ENCODE data around the gene PTF1A.

PTF1A gene

DNA sequence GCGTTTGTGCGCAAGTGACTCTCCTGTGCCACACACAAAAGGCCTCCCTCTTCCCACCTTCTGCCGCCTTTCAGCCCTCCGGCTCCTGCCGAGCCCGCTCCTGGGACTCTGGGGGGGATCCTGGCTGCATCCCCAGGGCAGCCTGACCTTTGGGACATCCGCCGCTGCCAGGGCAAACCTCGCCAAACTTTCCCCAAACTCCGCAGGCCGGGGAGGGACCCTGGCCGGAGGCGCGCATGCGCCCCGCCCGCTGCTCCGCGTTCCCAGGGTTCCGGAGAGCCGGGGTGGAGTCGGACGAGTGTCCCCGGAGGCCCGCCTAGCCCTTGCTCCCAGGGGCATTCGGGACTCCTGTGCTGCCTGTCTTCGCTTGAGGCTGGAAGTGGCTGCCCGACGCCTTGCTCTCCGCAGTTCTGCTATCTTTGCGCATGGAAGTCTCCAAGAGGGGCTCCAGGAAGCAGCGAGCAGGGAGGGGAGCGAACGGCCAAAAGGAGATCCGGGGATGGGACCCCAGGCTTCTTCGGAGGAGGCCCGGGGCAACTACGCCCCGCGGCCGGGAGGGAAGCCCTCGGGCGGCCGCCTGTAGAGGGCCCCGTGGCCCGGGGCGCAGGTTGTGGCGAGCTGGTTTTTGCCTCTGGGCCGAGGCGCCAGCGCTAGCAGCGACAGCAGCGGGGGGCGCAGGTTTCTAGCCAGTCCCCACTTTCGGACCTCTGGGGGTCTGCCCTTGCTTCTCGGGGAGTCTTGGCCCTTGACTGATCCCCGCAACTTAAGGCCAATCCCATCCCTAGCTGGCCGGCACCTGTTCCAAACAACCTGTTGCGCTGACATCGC lies 7.0 kb downstream of the PTF1A start:
- Histone ChIP-seq H3K4me3 (ENCODE audit: low read length) (peak overlapping the region; percentile 52), H3K9me3 (ENCODE audit: insufficient read depth, low read depth, low read length) (no peaks in the 10 kb centered on the region), H3K9ac (ENCODE audit: low read depth, low read length) (no peak overlapping the region), H3K27ac (ENCODE audit: low read depth, low read length) (no peak overlapping the region), H3K27me3 (ENCODE audit: insufficient read depth, low read length) (peaks cover 100% of the 10 kb centered on the region), H3K4me1 (ENCODE audit: insufficient read depth, low read length) (peaks cover 37% of the 10 kb centered on the region), H3K36me3 (ENCODE audit: insufficient read depth, low read length) (no peaks in the 10 kb centered on the region)
- WGBS, result under 1% methylated on average over 60 of the region's 60 CpGs

DNA sequence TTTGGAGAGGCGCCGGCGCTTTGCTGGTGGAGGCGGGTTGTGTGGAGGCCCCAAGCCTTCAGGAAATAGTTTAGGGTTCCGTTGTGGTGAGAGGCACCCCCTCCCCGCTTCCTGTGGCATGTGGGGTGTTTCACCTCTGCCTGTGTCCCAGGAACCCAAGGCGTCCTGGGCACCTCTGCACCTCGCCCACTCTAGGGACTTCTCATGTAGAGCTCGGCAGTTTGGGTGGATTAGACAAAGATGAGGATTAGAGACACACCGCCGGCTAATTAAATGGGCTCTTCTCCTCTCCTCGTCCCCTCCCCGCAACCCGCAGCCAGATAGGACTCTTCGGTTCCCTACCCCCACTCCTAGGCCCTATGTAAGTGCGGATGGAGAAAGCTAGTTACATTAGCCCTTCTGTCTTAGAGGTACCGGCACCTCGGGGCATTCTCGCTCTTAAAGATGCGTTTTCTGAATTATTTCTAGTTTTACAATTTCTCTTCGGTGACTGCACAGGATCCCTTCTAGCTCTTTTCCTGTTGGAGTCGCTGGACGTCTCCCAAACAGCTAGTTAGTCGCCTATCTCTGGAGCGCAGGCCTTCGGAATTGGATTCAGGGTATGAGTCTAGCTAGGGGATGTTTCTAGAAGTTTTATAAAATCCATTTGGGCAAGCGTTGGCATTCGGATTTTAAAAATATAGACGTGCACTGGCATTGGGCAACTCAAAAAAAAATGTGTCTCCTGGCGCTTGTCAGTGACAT lies 7.8 kb downstream of the PTF1A start:
- Histone ChIP-seq H3K9me3 (ENCODE audit: insufficient read depth, low read depth, low read length) (no peaks in the 10 kb centered on the region), H3K4me3 (ENCODE audit: low read length) (peak overlapping the region; percentile 52), H3K36me3 (ENCODE audit: insufficient read depth, low read length) (no peaks in the 10 kb centered on the region), H3K4me1 (ENCODE audit: insufficient read depth, low read length) (peaks cover 43% of the 10 kb centered on the region), H3K27ac (ENCODE audit: low read depth, low read length) (no peak overlapping the region), H3K27me3 (ENCODE audit: insufficient read depth, low read length) (peaks cover 100% of the 10 kb centered on the region), H3K9ac (ENCODE audit: low read depth, low read length) (no peak overlapping the region)
- WGBS, result 3% methylated on average over 29 of the region's 30 CpGs

DNA sequence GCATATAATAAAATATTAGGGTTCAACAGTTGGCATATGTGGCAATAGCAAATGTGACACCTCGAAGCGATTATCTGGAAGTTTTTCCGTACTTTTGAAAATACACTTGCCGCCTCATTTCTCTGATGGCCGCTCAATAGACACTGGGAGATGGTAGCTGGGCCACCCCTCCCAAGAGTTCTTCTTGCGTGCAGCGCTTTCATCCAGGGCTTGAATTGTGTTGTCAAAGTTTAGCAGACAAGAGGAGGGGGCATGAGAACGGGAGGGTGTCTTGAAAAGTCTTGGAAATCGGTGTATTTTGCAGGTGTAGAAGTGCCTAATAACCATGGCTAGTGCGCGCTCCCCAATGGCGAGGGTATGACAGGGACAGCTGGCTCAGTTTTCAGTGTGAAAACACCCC lies 8.5 kb downstream of the PTF1A start:
- Histone ChIP-seq H3K27ac (ENCODE audit: low read depth, low read length) (no peak overlapping the region), H3K36me3 (ENCODE audit: insufficient read depth, low read length) (no peaks in the 10 kb centered on the region), H3K4me3 (ENCODE audit: low read length) (no peak overlapping the region), H3K4me1 (ENCODE audit: insufficient read depth, low read length) (peaks cover 43% of the 10 kb centered on the region), H3K9ac (ENCODE audit: low read depth, low read length) (no peak overlapping the region), H3K9me3 (ENCODE audit: insufficient read depth, low read depth, low read length) (no peaks in the 10 kb centered on the region), H3K27me3 (ENCODE audit: insufficient read depth, low read length) (peaks cover 100% of the 10 kb centered on the region)
- 12% methylated on average over 12 of the region's 12 CpGs for whole genome bisulfite sequencing

DNA sequence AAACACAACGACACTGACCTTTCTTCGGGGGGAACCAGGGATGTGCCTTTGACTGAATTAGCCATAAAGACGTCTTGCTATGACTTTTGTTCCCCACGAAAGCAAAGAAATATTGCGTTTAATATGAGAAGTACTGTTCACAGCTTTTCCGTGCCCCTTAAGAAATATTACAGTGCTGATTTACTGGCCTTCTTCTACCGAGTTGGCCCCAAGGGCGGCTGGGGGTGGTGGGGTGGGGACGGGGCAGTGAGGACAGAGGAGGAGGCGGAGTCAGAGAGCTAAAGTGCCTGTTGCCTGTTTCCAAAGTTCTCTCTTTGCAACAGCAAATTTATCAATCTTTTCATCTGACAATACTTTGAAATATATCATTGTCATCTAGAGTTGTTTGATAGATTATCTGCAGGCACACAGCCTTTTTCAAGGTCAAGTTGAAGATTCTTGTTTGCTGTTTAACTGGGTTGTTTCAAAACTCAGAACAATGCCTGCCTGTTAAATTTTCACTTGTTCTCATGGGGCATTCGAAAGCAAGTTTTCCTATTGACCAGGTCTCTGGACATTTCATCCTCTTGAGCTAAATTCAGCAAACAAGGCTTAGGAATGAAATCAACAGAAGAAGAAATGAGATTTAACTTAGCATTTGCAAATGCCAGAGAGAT lies 9.0 kb downstream of the PTF1A start:
- H3K27ac ChIP-seq (ENCODE audit: low read depth, low read length), result no peak overlapping the region
- peaks cover 100% of the 10 kb centered on the region for H3K27me3 ChIP-seq (ENCODE audit: insufficient read depth, low read length)
- no peak overlapping the region for H3K9ac ChIP-seq (ENCODE audit: low read depth, low read length)
- H3K4me1 ChIP-seq (ENCODE audit: insufficient read depth, low read length), result peaks cover 41% of the 10 kb centered on the region
- no peaks in the 10 kb centered on the region for H3K36me3 ChIP-seq (ENCODE audit: insufficient read depth, low read length)
- H3K4me3 ChIP-seq (ENCODE audit: low read length), result no peak overlapping the region
- H3K9me3 ChIP-seq (ENCODE audit: insufficient read depth, low read depth, low read length), result no peaks in the 10 kb centered on the region
- WGBS, result 9% methylated on average over 11 of the region's 11 CpGs

DNA sequence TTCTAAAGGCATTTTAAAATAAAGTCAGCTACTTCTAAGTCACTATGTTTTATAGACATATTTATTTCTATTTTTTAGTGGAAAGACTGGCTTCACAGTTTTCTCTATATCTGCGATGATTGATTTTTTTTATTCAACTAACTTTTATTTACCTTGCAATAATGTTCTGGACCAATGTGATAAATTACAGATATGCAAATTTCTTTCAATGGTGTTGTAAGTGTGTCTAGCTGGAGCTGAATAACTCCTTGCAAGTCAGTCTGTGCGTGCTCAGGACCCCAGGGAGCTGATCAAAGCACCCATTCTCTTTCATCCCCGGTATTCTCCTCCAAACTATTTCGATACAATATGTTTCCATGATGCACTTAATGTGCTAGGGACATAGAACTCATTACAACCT lies 9.7 kb downstream of the PTF1A start:
- Histone ChIP-seq H3K4me3 (ENCODE audit: low read length) (no peak overlapping the region), H3K9ac (ENCODE audit: low read depth, low read length) (no peak overlapping the region), H3K27ac (ENCODE audit: low read depth, low read length) (no peak overlapping the region), H3K36me3 (ENCODE audit: insufficient read depth, low read length) (no peaks in the 10 kb centered on the region), H3K4me1 (ENCODE audit: insufficient read depth, low read length) (peaks cover 38% of the 10 kb centered on the region), H3K9me3 (ENCODE audit: insufficient read depth, low read depth, low read length) (no peaks in the 10 kb centered on the region), H3K27me3 (ENCODE audit: insufficient read depth, low read length) (peaks cover 98% of the 10 kb centered on the region)
- 19% methylated on average over 3 of the region's 4 CpGs for WGBS

DNA sequence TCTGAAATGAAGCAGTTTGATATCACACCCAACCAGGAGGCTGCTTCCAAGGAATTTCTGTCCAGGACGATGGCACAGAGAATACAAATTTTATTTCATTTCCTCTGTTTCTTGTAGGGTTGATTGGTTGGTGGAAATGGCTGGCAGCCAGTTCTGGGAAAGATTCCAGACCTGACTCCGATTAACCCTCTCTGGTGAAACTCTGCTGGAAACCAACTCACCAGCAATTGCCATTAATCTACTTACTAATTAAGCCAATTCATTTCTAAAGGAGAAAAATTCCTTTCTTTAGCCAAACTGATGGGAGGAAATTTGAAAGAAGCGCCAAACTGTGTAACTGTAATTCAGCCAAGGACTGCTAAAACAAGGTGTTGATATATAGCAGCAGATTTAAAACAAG lies 10.7 kb downstream of the PTF1A start:
- Histone ChIP-seq H3K4me3 (ENCODE audit: low read length) (no peak overlapping the region), H3K9me3 (ENCODE audit: insufficient read depth, low read depth, low read length) (no peaks in the 10 kb centered on the region), H3K27ac (ENCODE audit: low read depth, low read length) (no peak overlapping the region), H3K4me1 (ENCODE audit: insufficient read depth, low read length) (peaks cover 38% of the 10 kb centered on the region), H3K36me3 (ENCODE audit: insufficient read depth, low read length) (no peaks in the 10 kb centered on the region), H3K27me3 (ENCODE audit: insufficient read depth, low read length) (peaks cover 96% of the 10 kb centered on the region), H3K9ac (ENCODE audit: low read depth, low read length) (no peak overlapping the region)
- WGBS, result 39% methylated on average over 2 of the region's 3 CpGs

DNA sequence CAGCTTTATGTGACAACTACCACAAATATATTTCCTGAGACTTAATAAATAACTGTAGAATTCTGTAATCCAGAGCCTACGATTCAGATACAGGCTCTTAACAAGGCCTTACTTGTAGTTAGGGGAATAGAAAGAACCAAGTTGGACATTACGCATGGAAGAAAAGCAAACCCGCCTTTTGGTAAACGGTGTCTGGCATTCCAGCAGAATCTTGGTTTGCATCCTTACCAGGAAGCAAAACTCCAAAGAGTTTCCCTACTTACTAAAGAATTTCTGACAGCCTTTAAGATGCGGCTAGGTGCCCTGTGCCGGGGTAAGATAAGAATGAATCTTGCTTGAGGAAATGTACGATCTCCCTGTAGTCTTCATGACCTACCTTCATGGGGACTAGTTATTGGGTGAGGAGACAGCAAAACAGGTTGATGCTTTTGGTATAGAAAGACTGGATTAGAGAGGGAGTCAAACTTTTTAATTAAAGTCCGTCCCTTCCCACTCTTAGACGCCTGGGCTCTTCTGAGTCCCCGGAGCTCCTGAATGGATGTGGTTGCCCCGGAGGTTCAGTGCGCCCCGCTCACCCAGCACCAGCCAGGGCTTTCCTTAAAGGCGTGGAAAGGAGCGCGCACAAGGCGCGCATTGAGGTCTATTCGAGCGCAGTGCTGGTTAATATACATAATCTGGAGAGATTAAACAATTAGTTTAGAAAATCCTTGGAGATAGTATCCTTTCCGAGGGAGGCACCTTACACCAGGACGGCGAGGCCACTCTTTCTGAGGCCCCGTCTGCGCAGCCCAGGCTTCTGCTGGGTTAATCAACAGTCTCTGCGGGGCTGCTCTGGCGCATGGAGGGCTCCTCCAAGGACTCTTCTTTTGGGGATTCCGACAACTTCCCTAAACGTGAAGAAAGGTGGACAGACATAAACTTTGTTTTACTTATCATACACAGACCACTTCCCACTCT lies 11.5 kb downstream of the PTF1A start:
- Histone ChIP-seq H3K36me3 (ENCODE audit: insufficient read depth, low read length) (no peaks in the 10 kb centered on the region), H3K4me3 (ENCODE audit: low read length) (no peak overlapping the region), H3K9me3 (ENCODE audit: insufficient read depth, low read depth, low read length) (no peaks in the 10 kb centered on the region), H3K27ac (ENCODE audit: low read depth, low read length) (no peak overlapping the region), H3K27me3 (ENCODE audit: insufficient read depth, low read length) (peaks cover 91% of the 10 kb centered on the region), H3K9ac (ENCODE audit: low read depth, low read length) (no peak overlapping the region), H3K4me1 (ENCODE audit: insufficient read depth, low read length) (peaks cover 38% of the 10 kb centered on the region)
- 41% methylated on average over 29 of the region's 29 CpGs for WGBS

DNA sequence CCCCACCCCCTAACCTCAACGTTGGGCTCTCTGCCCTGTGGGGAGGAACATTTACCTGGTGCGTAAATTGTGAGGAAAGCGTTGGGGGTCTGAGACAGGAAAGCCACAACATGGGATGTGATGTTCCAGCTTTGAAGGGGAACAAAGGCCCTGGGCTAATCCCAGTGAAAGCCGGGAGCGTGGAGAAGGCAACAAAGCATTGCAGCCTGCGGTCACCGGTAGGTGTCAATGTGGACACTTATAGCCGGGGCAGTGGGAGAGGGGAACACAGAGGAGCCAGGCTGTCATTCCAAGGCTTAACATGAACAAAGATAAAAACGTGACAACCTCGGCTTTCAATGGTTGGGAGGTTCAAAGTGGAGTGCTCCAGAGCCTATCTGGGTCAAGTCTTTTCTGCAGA lies 12.7 kb downstream of the PTF1A start:
- Histone ChIP-seq H3K36me3 (ENCODE audit: insufficient read depth, low read length) (no peaks in the 10 kb centered on the region), H3K4me3 (ENCODE audit: low read length) (no peak overlapping the region), H3K27me3 (ENCODE audit: insufficient read depth, low read length) (peaks cover 86% of the 10 kb centered on the region), H3K9me3 (ENCODE audit: insufficient read depth, low read depth, low read length) (no peaks in the 10 kb centered on the region), H3K4me1 (ENCODE audit: insufficient read depth, low read length) (peaks cover 38% of the 10 kb centered on the region), H3K27ac (ENCODE audit: low read depth, low read length) (no peak overlapping the region), H3K9ac (ENCODE audit: low read depth, low read length) (no peak overlapping the region)
- WGBS, result 11% methylated on average over 10 of the region's 10 CpGs

DNA sequence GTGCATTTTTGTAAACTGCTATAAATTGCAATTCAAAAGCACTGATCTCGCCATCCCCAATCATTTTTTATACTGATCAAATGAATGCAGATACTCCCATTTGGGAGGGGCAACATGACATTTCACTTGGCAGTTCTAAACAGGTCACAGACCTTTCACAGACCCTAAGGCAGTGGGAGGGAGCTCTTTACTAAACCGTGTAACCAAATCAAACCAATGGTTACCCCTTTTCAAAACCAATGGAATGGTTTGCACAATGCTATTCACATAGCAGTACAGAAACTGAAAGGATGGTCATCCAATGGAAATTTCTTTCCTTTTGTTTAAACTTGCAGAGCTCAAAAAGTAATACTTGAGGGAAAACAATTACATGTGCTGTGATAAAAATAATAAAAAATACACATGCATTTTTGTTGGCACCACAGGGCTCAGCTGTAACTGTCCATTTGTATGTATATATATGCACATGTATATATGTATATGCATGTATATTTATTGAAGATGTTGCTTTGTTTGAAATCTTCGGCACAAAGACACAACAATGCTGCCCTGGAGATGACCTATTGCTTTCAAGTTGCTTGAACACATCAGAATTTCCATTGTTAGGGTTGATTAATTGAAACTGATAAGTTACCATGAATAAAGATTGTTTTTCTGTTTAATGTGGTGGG lies 14.0 kb downstream of the PTF1A start:
- H3K4me1 ChIP-seq (ENCODE audit: insufficient read depth, low read length), result peaks cover 25% of the 10 kb centered on the region
- H3K27me3 ChIP-seq (ENCODE audit: insufficient read depth, low read length), result peaks cover 72% of the 10 kb centered on the region
- no peak overlapping the region for H3K9ac ChIP-seq (ENCODE audit: low read depth, low read length)
- H3K9me3 ChIP-seq (ENCODE audit: insufficient read depth, low read depth, low read length), result no peaks in the 10 kb centered on the region
- H3K4me3 ChIP-seq (ENCODE audit: low read length), result no peak overlapping the region
- 72% methylated on average over 3 of the region's 3 CpGs for WGBS
- H3K27ac ChIP-seq (ENCODE audit: low read depth, low read length), result no peak overlapping the region
- H3K36me3 ChIP-seq (ENCODE audit: insufficient read depth, low read length), result no peaks in the 10 kb centered on the region

DNA sequence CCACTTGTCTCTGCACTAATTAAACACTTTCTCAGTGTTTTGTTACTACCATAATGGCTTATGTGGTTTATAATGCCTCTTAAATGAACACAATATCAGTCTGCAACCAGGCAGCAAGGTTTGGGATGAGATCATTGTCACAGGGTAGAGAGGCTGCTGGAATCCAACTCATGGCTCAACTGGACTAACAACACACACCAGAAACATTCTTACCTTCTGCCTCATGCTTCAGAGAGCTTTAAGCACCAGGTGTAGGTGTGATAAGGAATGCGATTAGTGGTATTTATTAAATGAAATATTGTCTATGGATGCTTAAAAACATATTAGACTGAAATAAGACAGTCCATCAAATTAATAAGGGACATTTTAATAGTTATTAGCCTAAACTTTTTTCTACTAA lies 25.4 kb downstream of the PTF1A start:
- no peak overlapping the region for H3K9ac ChIP-seq (ENCODE audit: low read depth, low read length)
- H3K9me3 ChIP-seq (ENCODE audit: insufficient read depth, low read depth, low read length), result no peaks in the 10 kb centered on the region
- H3K36me3 ChIP-seq (ENCODE audit: insufficient read depth, low read length), result no peaks in the 10 kb centered on the region
- no peaks in the 10 kb centered on the region for H3K27me3 ChIP-seq (ENCODE audit: insufficient read depth, low read length)
- WGBS, result no CpG with 5 or more reads among the region's 1 CpG
- no peaks in the 10 kb centered on the region for H3K4me1 ChIP-seq (ENCODE audit: insufficient read depth, low read length)
- H3K27ac ChIP-seq (ENCODE audit: low read depth, low read length), result no peak overlapping the region
- no peak overlapping the region for H3K4me3 ChIP-seq (ENCODE audit: low read length)
